ENCODE results near the gene MAP1LC3B.

The MAP1LC3B gene

DNA sequence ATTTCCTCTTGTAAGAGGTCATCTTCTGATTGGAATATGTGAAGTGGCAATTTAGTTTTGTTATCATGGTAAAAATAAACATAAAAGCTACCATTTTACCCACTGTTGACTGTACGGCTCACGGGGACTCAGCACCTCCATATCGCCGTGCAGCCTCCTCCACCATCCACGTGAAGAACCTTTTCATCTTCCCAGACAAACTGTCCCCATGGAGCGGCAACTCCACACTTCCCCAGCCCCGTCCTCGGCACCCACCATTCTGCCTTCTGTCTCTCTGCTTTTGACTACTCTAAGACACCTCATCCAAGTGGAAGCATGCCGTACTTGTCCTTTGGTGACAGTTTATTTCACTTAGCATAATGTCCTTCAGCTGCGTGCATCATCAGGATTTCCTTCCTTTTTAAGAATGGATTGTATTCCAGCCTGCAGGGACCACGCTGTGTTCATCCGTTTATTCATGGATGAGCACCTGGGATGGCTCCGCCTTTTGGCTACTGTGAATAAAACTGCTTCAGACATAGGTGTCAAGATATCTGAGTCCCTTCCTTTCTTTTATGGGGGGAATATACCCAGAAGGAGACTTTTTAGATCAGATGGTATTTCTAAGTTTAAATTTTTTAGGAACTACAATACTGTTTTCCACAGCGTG lies 22.9 kb upstream of the MAP1LC3B start:
- H2BK5ac ChIP-seq (ENCODE audit: low read depth, low read length, poor library complexity): no peak overlapping the region
- no peak overlapping the region for H3K4ac ChIP-seq (ENCODE audit: low read depth, low read length)
- H3K4me3 ChIP-seq (ENCODE audit: low read depth, low read length): no peak overlapping the region
- no peak for DNase-seq
- no peaks in the 10 kb centered on the region for H3K79me1 ChIP-seq (ENCODE audit: low read length)
- no CpG with 5 or more reads among the region's 14 CpGs for WGBS (ENCODE audit: extremely low coverage, insufficient coverage, insufficient read length)
- H3K18ac ChIP-seq (ENCODE audit: low read length): no peak overlapping the region
- H2BK120ac ChIP-seq (ENCODE audit: insufficient read depth, low read length, poor library complexity): no peak overlapping the region
- no peak overlapping the region for H2AK5ac ChIP-seq (ENCODE audit: low read length)
- no peak overlapping the region for H2BK12ac ChIP-seq (ENCODE audit: low read length)
- no peaks in the 10 kb centered on the region for H3K79me2 ChIP-seq (ENCODE audit: control insufficient read depth, insufficient read depth, low read length, poor library complexity)
- no peaks in the 10 kb centered on the region for H3K9me3 ChIP-seq (ENCODE audit: insufficient read depth, low read depth, low read length)
- no peak overlapping the region for H4K91ac ChIP-seq (ENCODE audit: low read depth, low read length)
- no peaks in the 10 kb centered on the region for H3K27me3 ChIP-seq (ENCODE audit: insufficient read depth, low read length)
- no peak overlapping the region for H4K12ac ChIP-seq (ENCODE audit: low read depth, low read length)
- no peak overlapping the region for H3K4me2 ChIP-seq (ENCODE audit: low read length)
- no peak overlapping the region for H2AFZ ChIP-seq (ENCODE audit: insufficient read depth, low read length, poor library complexity)
- no peak overlapping the region for H3K9ac ChIP-seq (ENCODE audit: low read length)
- H3K4me1 ChIP-seq (ENCODE audit: control insufficient read depth in 1 of 2, insufficient read depth in 2 of 2, low read length in 2 of 2): peaks cover under 1 to 13% of the 10 kb centered on the region in 2 experiments
- H3K14ac ChIP-seq (ENCODE audit: low read length): no peak overlapping the region
- H3K27ac ChIP-seq (ENCODE audit: low read depth, low read length): no peak overlapping the region
- no peak overlapping the region for H4K8ac ChIP-seq (ENCODE audit: low read depth, low read length)
- H3K36me3 ChIP-seq (ENCODE audit: control insufficient read depth in 1 of 2, insufficient read depth in 2 of 2, low read length in 2 of 2): no peaks in the 10 kb centered on the region
- no peak overlapping the region for H3K23ac ChIP-seq (ENCODE audit: low read length)

DNA sequence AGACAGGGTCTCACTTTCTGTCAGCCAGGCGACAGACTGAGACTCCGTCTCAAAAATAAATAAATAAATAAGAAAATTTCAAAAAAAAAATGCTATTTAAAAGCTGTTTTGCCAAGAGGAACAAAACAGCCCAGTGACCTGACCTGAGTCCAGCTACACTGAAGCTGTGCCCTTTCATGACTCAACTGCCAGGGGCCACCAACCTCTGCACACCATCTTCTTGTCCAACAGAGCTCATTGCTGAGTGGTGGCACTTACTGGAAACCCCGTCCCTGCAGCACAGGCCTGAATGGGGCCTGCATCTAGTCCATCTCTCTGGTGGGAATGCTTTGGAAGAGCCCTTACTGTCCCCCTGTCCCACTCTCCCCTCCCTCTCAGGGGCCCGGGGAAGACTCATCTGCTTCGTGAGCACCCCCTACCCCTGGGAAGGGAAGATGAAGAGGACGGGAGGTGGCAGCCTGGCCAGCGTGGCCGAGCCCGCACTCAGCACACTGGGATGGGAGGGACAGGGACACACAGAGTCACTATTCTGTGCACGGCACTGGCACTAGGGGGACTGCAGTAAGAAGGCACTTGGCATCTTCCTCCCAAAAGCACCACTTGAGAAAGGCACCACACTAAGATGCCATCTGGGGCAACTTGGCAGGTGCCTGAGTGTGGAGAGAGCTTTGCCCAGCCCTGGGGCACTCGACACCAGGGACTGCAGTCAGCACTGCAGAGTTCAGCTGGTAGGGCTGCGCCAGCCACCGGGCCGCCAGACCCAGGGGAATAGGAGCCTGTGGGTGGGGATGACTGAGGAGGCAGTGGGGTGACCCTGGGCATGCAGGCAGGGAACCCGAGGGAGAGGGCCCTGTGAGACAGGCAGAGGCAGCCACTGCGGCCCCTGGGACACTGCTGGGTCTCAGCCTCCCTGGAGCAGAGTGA lies 22.1 kb upstream of the MAP1LC3B start:
- no peaks in the 10 kb centered on the region for H3K27me3 ChIP-seq (ENCODE audit: insufficient read depth, low read length)
- H3K9me3 ChIP-seq (ENCODE audit: insufficient read depth, low read depth, low read length): no peaks in the 10 kb centered on the region
- H3K14ac ChIP-seq (ENCODE audit: low read length): no peak overlapping the region
- no peak overlapping the region for H3K27ac ChIP-seq (ENCODE audit: low read depth, low read length)
- H2BK120ac ChIP-seq (ENCODE audit: insufficient read depth, low read length, poor library complexity): no peak overlapping the region
- H3K36me3 ChIP-seq (ENCODE audit: control insufficient read depth in 1 of 2, insufficient read depth in 2 of 2, low read length in 2 of 2): no peaks in the 10 kb centered on the region
- H3K18ac ChIP-seq (ENCODE audit: low read length): peak overlapping the region; percentile 7
- peaks cover 0 to 10% of the 10 kb centered on the region in 2 experiments for H3K4me1 ChIP-seq (ENCODE audit: control insufficient read depth in 1 of 2, insufficient read depth in 2 of 2, low read length in 2 of 2)
- H4K8ac ChIP-seq (ENCODE audit: low read depth, low read length): no peak overlapping the region
- H3K4me2 ChIP-seq (ENCODE audit: low read length): no peak overlapping the region
- no peak for DNase-seq
- H3K79me2 ChIP-seq (ENCODE audit: control insufficient read depth, insufficient read depth, low read length, poor library complexity): no peaks in the 10 kb centered on the region
- WGBS (ENCODE audit: extremely low coverage, insufficient coverage, insufficient read length): no CpG with 5 or more reads among the region's 16 CpGs
- H3K4ac ChIP-seq (ENCODE audit: low read depth, low read length): no peak overlapping the region
- no peak overlapping the region for H2BK5ac ChIP-seq (ENCODE audit: low read depth, low read length, poor library complexity)
- no peak overlapping the region for H4K12ac ChIP-seq (ENCODE audit: low read depth, low read length)
- no peaks in the 10 kb centered on the region for H3K79me1 ChIP-seq (ENCODE audit: low read length)
- H2AFZ ChIP-seq (ENCODE audit: insufficient read depth, low read length, poor library complexity): no peak overlapping the region
- no peak overlapping the region for H3K23ac ChIP-seq (ENCODE audit: low read length)
- H2AK5ac ChIP-seq (ENCODE audit: low read length): no peak overlapping the region
- no peak overlapping the region for H3K9ac ChIP-seq (ENCODE audit: low read length)
- H2BK12ac ChIP-seq (ENCODE audit: low read length): no peak overlapping the region
- H4K91ac ChIP-seq (ENCODE audit: low read depth, low read length): no peak overlapping the region
- H3K4me3 ChIP-seq (ENCODE audit: low read depth, low read length): no peak overlapping the region

DNA sequence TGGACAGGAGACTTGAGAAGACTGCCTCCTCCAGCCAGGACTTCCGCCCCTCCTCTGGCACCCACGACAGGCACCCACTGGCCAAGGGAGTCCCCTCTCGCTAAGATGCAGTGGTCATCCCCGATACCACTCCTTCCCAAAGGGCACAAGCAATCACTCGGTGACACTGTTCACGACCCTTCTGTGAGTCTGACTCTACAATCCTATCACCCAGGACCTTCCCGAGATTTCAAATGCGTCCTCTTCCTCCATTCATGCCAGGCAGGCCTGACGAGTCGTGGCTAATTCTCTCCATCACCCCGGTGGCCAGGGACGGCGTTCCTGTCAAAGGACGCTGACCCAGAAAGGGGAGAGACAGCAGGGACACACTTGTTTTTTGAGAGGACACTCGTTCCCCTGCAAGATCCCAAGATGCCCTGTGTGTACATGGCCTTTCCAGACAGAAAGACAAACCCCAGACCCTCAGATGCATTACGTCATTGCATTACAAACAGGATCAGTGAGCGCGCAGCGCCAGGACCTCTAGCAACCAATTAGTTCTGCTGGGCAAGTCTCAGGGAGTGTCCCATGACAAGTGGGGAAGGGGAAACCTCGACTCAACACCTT lies 20.8 kb upstream of the MAP1LC3B start:
- WGBS (ENCODE audit: extremely low coverage, insufficient coverage, insufficient read length): no CpG with 5 or more reads among the region's 20 CpGs

GRCh38 chr16:87372305-87372704 lies 19.8 kb upstream of the MAP1LC3B start:
- Histone ChIP-seq H3K9ac (ENCODE audit: low read length) (no peak overlapping the region), H3K36me3 (ENCODE audit: control insufficient read depth in 1 of 2, insufficient read depth in 2 of 2, low read length in 2 of 2) (no peaks in the 10 kb centered on the region), H3K27ac (ENCODE audit: low read depth, low read length) (no peak overlapping the region), H3K9me3 (ENCODE audit: insufficient read depth, low read depth, low read length) (no peaks in the 10 kb centered on the region), H2BK5ac (ENCODE audit: low read depth, low read length, poor library complexity) (no peak overlapping the region), H3K23ac (ENCODE audit: low read length) (no peak overlapping the region), H3K27me3 (ENCODE audit: insufficient read depth, low read length) (no peaks in the 10 kb centered on the region), H3K4me2 (ENCODE audit: low read length) (no peak overlapping the region), H3K4me1 (ENCODE audit: control insufficient read depth in 1 of 2, insufficient read depth in 2 of 2, low read length in 2 of 2) (peaks cover 0 to 10% of the 10 kb centered on the region in 2 experiments), H3K14ac (ENCODE audit: low read length) (no peak overlapping the region), H3K4me3 (ENCODE audit: low read depth, low read length) (no peak overlapping the region), H2BK120ac (ENCODE audit: insufficient read depth, low read length, poor library complexity) (no peak overlapping the region), H2AFZ (ENCODE audit: insufficient read depth, low read length, poor library complexity) (no peak overlapping the region), H4K8ac (ENCODE audit: low read depth, low read length) (no peak overlapping the region), H4K91ac (ENCODE audit: low read depth, low read length) (no peak overlapping the region), H3K79me2 (ENCODE audit: control insufficient read depth, insufficient read depth, low read length, poor library complexity) (no peaks in the 10 kb centered on the region), H2AK5ac (ENCODE audit: low read length) (no peak overlapping the region), H3K4ac (ENCODE audit: low read depth, low read length) (no peak overlapping the region), H4K12ac (ENCODE audit: low read depth, low read length) (no peak overlapping the region), H3K18ac (ENCODE audit: low read length) (no peak overlapping the region), H2BK12ac (ENCODE audit: low read length) (no peak overlapping the region), H3K79me1 (ENCODE audit: low read length) (no peaks in the 10 kb centered on the region)
- no peak for DNase-seq
- no CpG with 5 or more reads among the region's 4 CpGs for WGBS (ENCODE audit: extremely low coverage, insufficient coverage, insufficient read length)

More for the DNA sequence above, 20.8 kb upstream of the MAP1LC3B start:
- H2BK12ac ChIP-seq (ENCODE audit: low read length): no peak overlapping the region
- no peak overlapping the region for H3K9ac ChIP-seq (ENCODE audit: low read length)
- no peak overlapping the region for H3K14ac ChIP-seq (ENCODE audit: low read length)
- H4K12ac ChIP-seq (ENCODE audit: low read depth, low read length): no peak overlapping the region
- no peak overlapping the region for H3K4ac ChIP-seq (ENCODE audit: low read depth, low read length)
- H3K18ac ChIP-seq (ENCODE audit: low read length): no peak overlapping the region
- H4K8ac ChIP-seq (ENCODE audit: low read depth, low read length): no peak overlapping the region
- H3K4me2 ChIP-seq (ENCODE audit: low read length): no peak overlapping the region
- H3K4me1 ChIP-seq (ENCODE audit: control insufficient read depth in 1 of 2, insufficient read depth in 2 of 2, low read length in 2 of 2): peaks cover 0 to 10% of the 10 kb centered on the region in 2 experiments
- no peak overlapping the region for H3K27ac ChIP-seq (ENCODE audit: low read depth, low read length)
- H2BK120ac ChIP-seq (ENCODE audit: insufficient read depth, low read length, poor library complexity): no peak overlapping the region
- no peak overlapping the region for H2BK5ac ChIP-seq (ENCODE audit: low read depth, low read length, poor library complexity)
- H3K23ac ChIP-seq (ENCODE audit: low read length): no peak overlapping the region
- no peak for DNase-seq
- no peaks in the 10 kb centered on the region for H3K9me3 ChIP-seq (ENCODE audit: insufficient read depth, low read depth, low read length)
- no peaks in the 10 kb centered on the region for H3K36me3 ChIP-seq (ENCODE audit: control insufficient read depth in 1 of 2, insufficient read depth in 2 of 2, low read length in 2 of 2)
- H4K91ac ChIP-seq (ENCODE audit: low read depth, low read length): no peak overlapping the region
- no peak overlapping the region for H2AK5ac ChIP-seq (ENCODE audit: low read length)
- H3K4me3 ChIP-seq (ENCODE audit: low read depth, low read length): no peak overlapping the region
- H3K79me1 ChIP-seq (ENCODE audit: low read length): no peaks in the 10 kb centered on the region
- H3K27me3 ChIP-seq (ENCODE audit: insufficient read depth, low read length): no peaks in the 10 kb centered on the region
- no peaks in the 10 kb centered on the region for H3K79me2 ChIP-seq (ENCODE audit: control insufficient read depth, insufficient read depth, low read length, poor library complexity)
- no peak overlapping the region for H2AFZ ChIP-seq (ENCODE audit: insufficient read depth, low read length, poor library complexity)
